ENCODE data around the gene TEX28.
"Not testable (repeated sequence)": the region's sequence is repeated elsewhere in the genome, so short reads cannot be mapped to it uniquely, and the experiment has no call there.

The TEX28 gene

GRCh38 chrX:154248076-154248475 lies 46.8 kb downstream of the TEX28 start:
- not testable (repeated sequence) for H3K4me3 ChIP-seq (ENCODE audit: low read length in 2 of 2); H3K9ac ChIP-seq (ENCODE audit: low read depth in 1 of 2, low read length in 2 of 2); H3K27ac ChIP-seq (ENCODE audit: low read depth in 2 of 2, low read length in 2 of 2); H3K4me1 ChIP-seq (ENCODE audit: control insufficient read depth in 2 of 2, insufficient read depth in 2 of 2, low read length in 2 of 2); H3K9me3 ChIP-seq (ENCODE audit: control insufficient read depth in 2 of 2, low read length in 2 of 2); H3K27me3 ChIP-seq (ENCODE audit: control insufficient read depth in 2 of 2, insufficient read depth in 2 of 2, low read length in 2 of 2); H3K36me3 ChIP-seq (ENCODE audit: control insufficient read depth in 2 of 2, insufficient read depth in 2 of 2, low read length in 2 of 2)

- not testable (repeated sequence) for H3K27me3 ChIP-seq (ENCODE audit: control insufficient read depth in 2 of 2, insufficient read depth in 2 of 2, low read length in 2 of 2); H3K4me1 ChIP-seq (ENCODE audit: control insufficient read depth in 2 of 2, insufficient read depth in 2 of 2, low read length in 2 of 2); H3K27ac ChIP-seq (ENCODE audit: low read depth in 2 of 2, low read length in 2 of 2); H3K36me3 ChIP-seq (ENCODE audit: control insufficient read depth in 2 of 2, insufficient read depth in 2 of 2, low read length in 2 of 2); H3K4me3 ChIP-seq (ENCODE audit: low read length in 2 of 2); H3K9ac ChIP-seq (ENCODE audit: low read depth in 1 of 2, low read length in 2 of 2); H3K9me3 ChIP-seq (ENCODE audit: control insufficient read depth in 2 of 2, low read length in 2 of 2)
Observed at GRCh38 chrX:154247377-154248045, 47.4 kb downstream of the TEX28 start.

- H3K27ac ChIP-seq (ENCODE audit: low read depth in 2 of 2, low read length in 2 of 2); H3K9ac ChIP-seq (ENCODE audit: low read depth in 1 of 2, low read length in 2 of 2); H3K36me3 ChIP-seq (ENCODE audit: control insufficient read depth in 2 of 2, insufficient read depth in 2 of 2, low read length in 2 of 2); H3K4me3 ChIP-seq (ENCODE audit: low read length in 2 of 2); H3K9me3 ChIP-seq (ENCODE audit: control insufficient read depth in 2 of 2, low read length in 2 of 2); H3K27me3 ChIP-seq (ENCODE audit: control insufficient read depth in 2 of 2, insufficient read depth in 2 of 2, low read length in 2 of 2); H3K4me1 ChIP-seq (ENCODE audit: control insufficient read depth in 2 of 2, insufficient read depth in 2 of 2, low read length in 2 of 2): not testable (repeated sequence)
Observed at GRCh38 chrX:154239982-154240503, 54.9 kb downstream of the TEX28 start.

GRCh38 chrX:154238939-154239559 lies 55.9 kb downstream of the TEX28 start:
- H3K9me3 ChIP-seq (ENCODE audit: control insufficient read depth in 2 of 2, low read length in 2 of 2): not testable (repeated sequence)

GRCh38 chrX:154233620-154234019 lies 61.3 kb downstream of the TEX28 start:
- H3K27me3 ChIP-seq (ENCODE audit: control insufficient read depth in 2 of 2, insufficient read depth in 2 of 2, low read length in 2 of 2); H3K36me3 ChIP-seq (ENCODE audit: control insufficient read depth in 2 of 2, insufficient read depth in 2 of 2, low read length in 2 of 2); H3K9ac ChIP-seq (ENCODE audit: low read depth in 1 of 2, low read length in 2 of 2); H3K4me3 ChIP-seq (ENCODE audit: low read length in 2 of 2); H3K4me1 ChIP-seq (ENCODE audit: control insufficient read depth in 2 of 2, insufficient read depth in 2 of 2, low read length in 2 of 2); H3K27ac ChIP-seq (ENCODE audit: low read depth in 2 of 2, low read length in 2 of 2); H3K9me3 ChIP-seq (ENCODE audit: control insufficient read depth in 2 of 2, low read length in 2 of 2): not testable (repeated sequence)

More at GRCh38 chrX:154238939-154239559, 55.9 kb downstream of the TEX28 start:
- not testable (repeated sequence) for H3K4me3 ChIP-seq (ENCODE audit: low read length in 2 of 2); H3K27me3 ChIP-seq (ENCODE audit: control insufficient read depth in 2 of 2, insufficient read depth in 2 of 2, low read length in 2 of 2); H3K27ac ChIP-seq (ENCODE audit: low read depth in 2 of 2, low read length in 2 of 2); H3K4me1 ChIP-seq (ENCODE audit: control insufficient read depth in 2 of 2, insufficient read depth in 2 of 2, low read length in 2 of 2); H3K9ac ChIP-seq (ENCODE audit: low read depth in 1 of 2, low read length in 2 of 2); H3K36me3 ChIP-seq (ENCODE audit: control insufficient read depth in 2 of 2, insufficient read depth in 2 of 2, low read length in 2 of 2)

GRCh38 chrX:154231443-154231842 lies 63.5 kb downstream of the TEX28 start:
- H3K36me3 ChIP-seq (ENCODE audit: control insufficient read depth in 2 of 2, insufficient read depth in 2 of 2, low read length in 2 of 2); H3K9ac ChIP-seq (ENCODE audit: low read depth in 1 of 2, low read length in 2 of 2); H3K27ac ChIP-seq (ENCODE audit: low read depth in 2 of 2, low read length in 2 of 2); H3K27me3 ChIP-seq (ENCODE audit: control insufficient read depth in 2 of 2, insufficient read depth in 2 of 2, low read length in 2 of 2); H3K4me3 ChIP-seq (ENCODE audit: low read length in 2 of 2); H3K9me3 ChIP-seq (ENCODE audit: control insufficient read depth in 2 of 2, low read length in 2 of 2); H3K4me1 ChIP-seq (ENCODE audit: control insufficient read depth in 2 of 2, insufficient read depth in 2 of 2, low read length in 2 of 2): not testable (repeated sequence)

GRCh38 chrX:154226706-154227105 lies 68.2 kb downstream of the TEX28 start:
- not testable (repeated sequence) for H3K36me3 ChIP-seq (ENCODE audit: control insufficient read depth in 2 of 2, insufficient read depth in 2 of 2, low read length in 2 of 2); H3K4me3 ChIP-seq (ENCODE audit: low read length in 2 of 2); H3K27ac ChIP-seq (ENCODE audit: low read depth in 2 of 2, low read length in 2 of 2); H3K4me1 ChIP-seq (ENCODE audit: control insufficient read depth in 2 of 2, insufficient read depth in 2 of 2, low read length in 2 of 2); H3K27me3 ChIP-seq (ENCODE audit: control insufficient read depth in 2 of 2, insufficient read depth in 2 of 2, low read length in 2 of 2); H3K9me3 ChIP-seq (ENCODE audit: control insufficient read depth in 2 of 2, low read length in 2 of 2); H3K9ac ChIP-seq (ENCODE audit: low read depth in 1 of 2, low read length in 2 of 2)

GRCh38 chrX:154225292-154225691 lies 69.6 kb downstream of the TEX28 start:
- H3K27ac ChIP-seq (ENCODE audit: low read depth in 2 of 2, low read length in 2 of 2); H3K4me3 ChIP-seq (ENCODE audit: low read length in 2 of 2); H3K9me3 ChIP-seq (ENCODE audit: control insufficient read depth in 2 of 2, low read length in 2 of 2); H3K9ac ChIP-seq (ENCODE audit: low read depth in 1 of 2, low read length in 2 of 2); H3K36me3 ChIP-seq (ENCODE audit: control insufficient read depth in 2 of 2, insufficient read depth in 2 of 2, low read length in 2 of 2); H3K4me1 ChIP-seq (ENCODE audit: control insufficient read depth in 2 of 2, insufficient read depth in 2 of 2, low read length in 2 of 2); H3K27me3 ChIP-seq (ENCODE audit: control insufficient read depth in 2 of 2, insufficient read depth in 2 of 2, low read length in 2 of 2): not testable (repeated sequence)
